Epithelial cell of esophagus (primary cell): Measurements from ENCODE around the gene ZC2HC1B.

Source experiments
- DNase-seq: peaks from one replicate; pipeline ENCODE4 v3.0.0; 2010; ENCODE audit warnings: low read depth
- H3K4me3 ChIP-seq: 2 replicates; pipeline ENCODE4 v1.5.1; 2011; ENCODE audit warnings: mild to moderate bottlenecking, low read length, control low read depth
- CTCF ChIP-seq: IDR thresholded peaks from 2 replicates; pipeline ENCODE4 v1.5.1; 2011; ENCODE audit warnings: low read depth, mild to moderate bottlenecking, low read length, control low read depth, inconsistent platforms; ENCODE audit not compliant: insufficient read depth; ENCODE audit errors: missing control alignments

ZC2HC1B gene

DNA sequence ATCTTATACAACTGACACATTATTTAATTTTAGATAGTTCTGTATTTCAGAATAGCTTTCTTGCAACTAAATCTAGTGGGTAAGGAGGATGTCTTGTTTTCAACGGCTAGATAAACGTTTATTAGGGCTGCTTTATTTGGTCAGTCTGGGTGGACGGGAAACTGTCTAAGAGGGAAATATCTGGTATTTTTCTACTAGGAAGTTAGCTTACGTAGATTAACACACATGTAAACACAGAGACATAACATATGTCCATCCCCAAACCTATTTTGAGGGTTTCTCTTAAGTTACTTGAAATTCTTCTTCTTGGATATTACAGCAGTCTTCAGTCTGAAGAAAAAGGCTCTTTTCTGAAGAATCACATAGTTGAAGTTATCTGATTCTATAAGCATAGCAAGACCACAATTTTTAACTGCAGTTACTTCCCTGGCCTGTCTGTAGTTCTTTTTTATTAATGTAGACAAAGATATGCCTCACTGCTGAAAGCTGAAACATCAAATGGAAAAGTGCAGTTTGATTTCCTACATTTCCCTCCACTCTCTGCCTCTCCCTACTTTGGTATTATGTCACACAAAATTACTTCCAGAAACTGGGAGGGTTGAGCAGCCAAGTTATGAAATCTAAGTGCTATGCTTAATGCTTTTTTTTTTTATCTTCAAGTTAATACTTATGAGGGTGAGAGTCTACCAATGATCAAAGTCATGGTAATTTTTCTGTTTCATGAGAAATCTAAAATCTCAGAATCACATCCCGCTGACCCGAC lies 106.4 kb downstream of the ZC2HC1B start:
- DNase-seq = no peak
- TF ChIP-seq CTCF = no peak
- H3K4me3 ChIP-seq = no peak overlapping the region

DNA sequence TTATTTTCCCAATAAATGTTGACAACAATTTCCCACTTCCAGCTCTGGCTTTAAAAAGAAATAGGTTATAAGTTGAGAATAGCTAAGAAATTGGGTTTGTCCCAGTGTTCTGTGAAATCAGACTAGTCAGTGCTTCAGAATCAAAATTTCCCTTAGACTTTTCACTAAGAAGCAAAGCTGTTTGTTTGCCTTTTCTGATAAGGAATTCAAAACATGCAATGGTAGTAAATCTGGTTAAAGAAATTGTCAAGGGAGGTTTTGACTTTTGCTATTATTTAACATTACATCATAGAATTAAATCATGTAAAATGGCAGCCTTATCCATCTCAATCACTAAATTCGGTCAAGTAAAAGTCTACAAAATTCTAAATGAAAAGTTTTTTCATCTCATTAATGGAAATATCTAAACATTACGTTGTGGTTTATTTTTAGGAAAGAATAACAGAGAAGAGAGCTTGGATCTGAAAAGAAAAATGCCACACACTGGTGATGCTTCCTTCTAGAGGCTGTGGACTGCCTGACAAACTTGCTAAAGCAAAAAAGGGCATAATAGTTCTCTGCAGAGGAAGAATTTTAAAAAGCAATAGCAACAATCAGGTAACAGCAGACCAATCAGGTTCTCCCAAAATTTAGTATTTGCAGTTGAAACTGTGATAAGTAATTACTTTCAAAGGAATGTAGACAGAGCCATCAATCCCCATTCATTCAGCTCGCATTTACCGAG lies 107.4 kb downstream of the ZC2HC1B start:
- no peak for TF ChIP-seq CTCF
- H3K4me3 ChIP-seq = no peak overlapping the region
- DNase-seq = no peak

DNA sequence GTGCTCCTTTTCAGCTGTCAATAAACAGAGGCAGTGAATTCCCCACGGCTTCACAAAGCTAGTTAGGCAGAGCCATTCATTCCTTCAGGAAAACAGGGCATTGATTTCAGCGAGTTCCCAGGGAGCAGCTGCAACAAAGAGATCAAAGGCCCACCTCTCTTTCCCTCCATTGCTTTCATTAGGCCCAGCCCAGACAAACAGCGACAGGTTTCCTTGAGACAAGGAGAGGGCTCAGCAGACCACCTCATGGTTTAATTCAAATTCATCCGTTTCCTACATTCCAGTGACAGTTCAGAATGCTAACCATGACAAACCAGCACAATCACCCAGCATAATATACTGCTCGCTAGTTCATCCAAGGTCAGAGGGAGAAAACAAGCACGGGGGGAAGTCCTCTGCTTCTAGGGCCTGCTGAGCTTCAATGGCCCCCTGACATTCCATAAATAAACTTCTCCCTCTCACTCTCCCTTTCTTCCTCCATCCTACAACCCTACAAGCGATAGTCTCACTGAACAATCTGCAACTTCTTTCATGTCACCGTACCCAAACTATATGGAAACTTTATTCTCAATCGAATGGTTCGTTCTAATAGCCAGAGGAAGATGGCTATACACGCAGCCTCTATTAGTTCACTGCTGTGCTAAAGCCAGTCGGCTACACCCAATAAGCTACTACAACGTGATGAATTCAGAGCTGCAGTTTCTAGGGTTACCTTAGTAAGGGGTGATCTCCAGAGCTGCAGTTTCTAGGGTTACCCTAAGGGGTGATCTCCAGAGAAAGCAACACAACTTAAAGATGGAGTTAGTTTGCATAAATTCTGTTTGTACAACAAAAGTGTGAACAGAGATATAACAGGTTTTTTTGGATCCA lies 109.1 kb downstream of the ZC2HC1B start:
- no peak overlapping the region for H3K4me3 ChIP-seq
- DNase-seq = no peak
- TF ChIP-seq CTCF = no peak

- no peak overlapping the region for H3K4me3 ChIP-seq
- no peak for TF ChIP-seq CTCF
- no peak for DNase-seq
Observed at GRCh38 chr6:143974089-143974488, 109.8 kb downstream of the ZC2HC1B start.

DNA sequence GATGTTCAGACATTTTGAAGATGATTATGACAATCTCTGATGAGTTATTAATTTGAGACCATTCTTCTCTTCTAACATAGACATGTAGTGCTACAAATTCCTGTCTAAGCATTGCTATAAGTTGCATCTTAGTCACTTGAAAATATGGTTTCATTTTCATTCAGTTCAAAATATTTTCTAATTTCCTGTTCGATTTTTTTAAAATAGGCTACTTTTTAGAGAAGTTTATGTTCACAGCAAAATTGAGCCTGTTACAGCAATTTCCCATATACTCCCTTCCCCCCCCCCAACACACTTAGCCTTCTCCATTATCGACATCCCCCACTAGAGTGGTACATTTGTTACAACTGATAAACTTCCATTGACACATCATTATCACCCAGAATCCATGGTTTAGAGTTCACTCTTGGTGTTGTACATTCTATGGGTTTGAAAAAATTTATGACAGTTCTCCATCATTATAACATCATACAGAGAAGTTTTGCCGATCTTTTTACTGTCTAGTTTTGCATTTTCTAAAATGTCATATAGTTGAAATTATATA lies 112.6 kb downstream of the ZC2HC1B start:
- TF ChIP-seq CTCF = no peak
- no peak for DNase-seq
- H3K4me3 ChIP-seq = no peak overlapping the region

DNA sequence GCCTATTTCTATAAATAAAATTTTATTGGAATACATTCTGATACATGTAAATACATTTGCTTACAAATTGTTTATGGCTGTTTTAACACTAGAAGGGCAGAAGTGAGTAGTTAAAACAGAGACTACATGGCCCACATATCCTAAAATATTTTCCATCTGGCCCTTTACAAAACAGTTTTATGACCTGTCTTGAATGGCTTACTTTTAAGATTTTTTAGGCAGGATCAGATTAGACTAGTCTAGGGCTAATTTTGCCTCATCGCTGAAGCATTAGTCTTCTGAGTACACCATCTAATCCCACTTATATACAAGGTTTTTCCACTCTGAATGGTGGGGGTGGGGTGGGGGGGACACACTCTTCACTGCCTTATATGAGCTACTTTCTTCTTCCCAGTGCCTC lies 116.6 kb downstream of the ZC2HC1B start:
- DNase-seq = no peak
- no peak overlapping the region for H3K4me3 ChIP-seq
- TF ChIP-seq CTCF = no peak
